GM18499 (cell line): ENCODE results near the gene DUSP3.

ENCODE experiments used
- ATAC-seq: cut with Tn5 transposase; IDR thresholded peaks from one replicate; pipeline ENCODE4 v1.9.1; 2021; ENCODE audit warnings: moderate number of reproducible peaks; ENCODE audit not compliant: insufficient read depth, unreplicated experiment

The DUSP3 gene

GRCh38 chr17:43740541-43740940 is 38.2 kb downstream of the DUSP3 start:
- ATAC-seq: no peak

- no peak for ATAC-seq
Measured at GRCh38 chr17:43737722-43738121, 41.1 kb downstream of the DUSP3 start.

GRCh38 chr17:43736389-43736788 is 42.4 kb downstream of the DUSP3 start:
- ATAC-seq: no peak

- no peak for ATAC-seq
Measured at GRCh38 chr17:43734376-43734775, 44.4 kb downstream of the DUSP3 start.

GRCh38 chr17:43733956-43734355 is 44.8 kb downstream of the DUSP3 start:
- ATAC-seq: no peak

DNA sequence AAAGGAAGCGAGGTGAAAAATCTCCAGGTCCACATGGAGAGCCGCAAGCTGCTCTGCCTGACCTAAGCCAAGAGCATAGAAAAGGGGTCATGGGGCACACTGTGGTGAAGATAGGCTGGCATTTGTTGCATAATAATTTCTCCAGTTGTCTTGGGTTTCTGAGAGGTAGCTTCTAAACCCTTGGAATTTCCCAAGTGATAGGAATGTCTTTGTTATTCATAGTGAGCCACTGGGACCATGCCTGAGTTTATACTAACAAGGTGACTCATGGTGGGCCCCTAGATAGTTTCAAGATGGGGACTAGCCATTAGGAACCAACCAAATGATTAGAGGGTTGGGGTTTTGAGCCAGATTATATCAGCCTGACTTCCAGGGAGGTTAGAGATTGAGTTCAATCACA is 45.8 kb downstream of the DUSP3 start:
- ATAC-seq: no peak

DNA sequence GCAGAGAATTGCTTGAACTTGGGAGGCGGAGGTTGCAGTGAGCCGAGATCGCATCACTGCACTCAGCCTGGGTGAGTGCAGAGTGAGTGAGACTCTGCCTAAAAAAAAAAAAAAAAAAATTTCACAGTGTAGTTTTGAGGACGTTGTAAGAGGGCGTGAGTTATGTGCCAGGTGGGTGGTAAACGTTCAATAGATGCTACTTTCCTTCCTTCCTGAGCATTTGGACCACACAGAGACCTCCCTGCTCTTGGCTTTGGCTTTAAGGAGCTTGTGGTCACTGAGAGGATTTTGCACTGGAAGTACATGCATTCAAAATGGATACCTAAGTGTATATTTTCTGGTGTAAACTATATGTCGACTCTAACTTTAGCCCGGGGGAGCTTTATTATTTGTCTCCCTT is 50.7 kb downstream of the DUSP3 start:
- ATAC-seq: no peak

DNA sequence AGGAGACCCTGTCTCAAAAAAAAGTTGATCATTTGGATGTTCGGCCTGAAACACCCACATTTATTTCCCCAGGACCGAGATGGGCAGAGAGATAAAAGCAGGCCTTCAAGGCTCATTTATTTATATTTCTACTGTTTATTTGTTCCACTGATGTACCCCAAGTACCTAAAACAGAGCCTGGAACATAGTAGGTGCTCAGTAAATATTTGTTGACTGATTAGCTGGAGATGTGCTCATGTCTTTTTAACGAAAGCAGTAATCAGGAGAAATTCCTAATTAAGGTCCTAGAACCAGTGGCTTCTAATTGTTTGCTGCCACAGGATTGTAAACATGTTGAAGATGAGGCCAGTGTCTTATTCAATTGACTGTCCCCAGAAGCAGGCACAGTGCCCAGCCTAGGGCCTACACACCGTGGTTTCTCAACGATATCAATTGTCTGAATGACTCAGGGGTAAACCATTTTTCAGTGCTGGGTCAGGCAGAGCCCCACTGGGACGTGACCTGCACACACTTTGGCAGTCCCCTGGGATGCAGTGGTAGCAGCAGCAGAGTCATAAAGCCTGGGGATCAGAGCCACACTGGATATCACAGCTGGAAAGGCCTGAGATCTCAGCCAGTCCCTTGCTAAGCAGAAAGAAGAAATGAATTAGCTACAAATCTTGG is 54.9 kb downstream of the DUSP3 start:
- no peak for ATAC-seq

GRCh38 chr17:43722870-43723665 is 55.7 kb downstream of the DUSP3 start:
- ATAC-seq: no peak

GRCh38 chr17:43722269-43722619 is 56.5 kb downstream of the DUSP3 start:
- ATAC-seq: no peak

DNA sequence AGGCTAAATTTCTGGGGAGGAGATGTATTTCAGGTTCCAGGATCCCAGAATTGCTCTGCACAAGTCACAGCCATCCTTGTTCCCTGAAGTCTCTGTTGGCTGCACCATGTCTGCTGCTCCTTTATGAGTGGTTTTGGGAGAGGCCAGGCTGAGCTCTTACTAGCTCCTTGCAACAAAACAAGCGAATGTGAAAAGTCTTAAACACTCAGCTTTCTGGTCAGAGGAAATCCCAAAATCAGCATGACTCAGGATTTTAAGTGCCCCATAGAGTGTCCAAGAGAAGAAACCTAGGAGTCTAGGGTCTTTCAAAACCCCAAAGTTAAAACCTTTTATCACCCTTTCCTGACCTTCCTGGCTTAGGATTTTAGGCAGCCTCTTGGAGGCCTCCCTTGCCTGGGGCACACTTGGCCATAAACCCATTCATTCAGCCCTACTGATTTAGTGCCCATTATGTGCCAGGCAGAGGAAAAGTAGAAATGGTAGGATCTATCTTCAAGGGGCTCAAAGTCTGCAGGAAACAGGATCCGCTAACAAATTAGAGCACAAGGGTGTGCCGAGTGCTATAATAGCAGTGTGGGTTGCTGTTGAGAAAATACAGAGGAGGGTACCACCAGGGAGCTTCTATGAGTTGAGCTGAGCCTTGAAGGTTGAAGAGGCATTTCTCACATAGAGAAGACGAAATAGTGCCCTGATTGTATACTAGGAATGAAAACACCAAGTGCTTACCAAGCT is 57.1 kb downstream of the DUSP3 start:
- ATAC-seq: no peak

DNA sequence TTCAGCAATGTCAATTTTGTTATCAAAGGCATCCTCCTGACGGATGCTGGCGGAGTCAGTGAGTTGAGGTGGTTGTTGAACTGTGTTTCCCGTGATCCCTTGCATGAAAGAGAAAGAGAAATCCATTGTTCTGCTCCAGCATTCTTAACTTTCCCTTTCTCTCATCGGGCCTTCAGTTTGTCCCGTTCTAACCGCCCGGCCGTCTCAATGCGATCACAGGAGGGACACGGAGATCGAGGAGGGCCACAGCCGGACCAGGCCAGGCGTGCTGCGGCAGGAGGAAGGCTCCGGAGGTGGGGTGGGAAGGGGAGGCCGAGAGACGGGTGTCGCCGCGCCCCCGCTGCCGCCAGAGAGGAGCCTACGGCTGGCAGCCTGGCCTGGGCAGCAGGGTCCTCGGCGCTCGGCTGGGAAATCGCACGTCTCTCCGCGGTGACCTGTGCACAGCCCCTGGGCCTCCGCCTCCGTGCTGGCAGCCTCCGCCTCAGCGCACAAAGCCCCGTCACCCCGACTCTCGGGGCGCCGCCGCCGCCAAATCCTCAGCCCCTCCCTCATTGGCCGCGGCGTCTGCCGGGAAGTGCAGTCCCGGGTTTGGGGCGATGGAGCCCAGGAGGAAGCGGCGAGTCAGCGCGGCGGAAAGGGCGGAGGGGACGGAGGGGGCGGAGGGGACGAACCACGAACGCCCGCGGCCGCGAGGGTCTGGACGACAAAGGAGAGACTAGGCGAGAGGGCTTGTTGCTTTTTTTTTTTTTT is 58.3 kb downstream of the DUSP3 start:
- no peak for ATAC-seq

DNA sequence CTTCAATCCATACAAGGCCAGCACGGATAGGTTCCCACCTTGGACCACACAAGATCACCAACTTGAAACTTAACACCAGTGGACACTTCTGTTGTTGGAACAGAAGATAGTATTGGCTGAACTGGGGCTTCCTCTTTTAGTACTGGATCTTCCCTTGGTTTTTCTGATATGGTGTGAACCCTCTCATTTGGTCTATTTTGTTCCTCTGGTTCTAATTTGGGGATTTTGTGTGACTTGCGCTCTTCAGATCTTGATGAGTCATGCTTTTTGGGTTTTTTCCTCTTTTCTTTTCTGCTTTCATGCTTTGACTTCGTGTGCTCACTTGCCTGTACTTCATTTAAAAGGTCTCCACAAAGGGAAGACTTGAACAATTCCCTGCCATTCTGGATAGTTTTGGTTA is 59.2 kb downstream of the DUSP3 start:
- no peak for ATAC-seq

- ATAC-seq: no peak
Measured at GRCh38 chr17:43718544-43718943, 60.2 kb downstream of the DUSP3 start.

DNA sequence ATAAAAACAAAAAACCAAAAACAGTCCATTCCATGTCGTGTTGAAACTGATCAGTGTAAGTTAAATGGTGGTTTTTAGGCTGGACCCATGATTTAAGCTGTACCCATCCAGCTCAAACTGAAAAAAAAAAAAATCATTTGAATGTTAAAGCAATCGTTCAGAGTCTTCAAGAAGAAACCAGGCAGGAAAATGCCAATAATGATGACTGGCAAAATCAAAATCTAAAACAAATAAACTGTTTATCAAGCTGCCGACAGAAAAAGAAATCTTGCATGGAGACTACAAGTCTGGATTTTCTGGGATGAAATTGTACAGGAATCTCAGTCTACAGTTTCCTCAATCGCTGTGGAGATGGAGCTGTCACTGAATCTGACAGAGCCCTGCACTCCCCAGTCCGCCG is 60.9 kb downstream of the DUSP3 start:
- no peak for ATAC-seq
